Cardiac septum (tissue), 1 donor: Measurements from ENCODE around the gene DSTYK. TPM values are rescaled to one million over a fixed set of nuclear protein-coding genes. Genes with fewer than 3 reads are reported as not detected.

Experiments used
- DNase-seq: peaks from one replicate; pipeline ENCODE4 v3.0.0-alpha.2; 2020; ENCODE audit warnings: low spot score
- intact Hi-C: fragments of 100-400 bp; cut with DNase I; formaldehyde crosslinking; loops from one replicate; pipeline ENCODE4 v1.14.0; 2022
- long read RNA-seq: library from polyadenylated mRNA; unstranded; transcript quantifications from one replicate; pipeline ENCODE4 v2.0.0, GENCODE V29; 2021
- total RNA-seq: library from RNA; stranded (reverse); fragmentation: NEBNext Ultra II Directional; extraction: Animal tissue kit (Norgen Biotek cat#: 25700); gene quantifications from one replicate; pipeline ENCODE4 v1.2.1, GENCODE V29; 2021
- donor health status: DM: no; HTN: no; CAD: no.

DSTYK gene, protein sequence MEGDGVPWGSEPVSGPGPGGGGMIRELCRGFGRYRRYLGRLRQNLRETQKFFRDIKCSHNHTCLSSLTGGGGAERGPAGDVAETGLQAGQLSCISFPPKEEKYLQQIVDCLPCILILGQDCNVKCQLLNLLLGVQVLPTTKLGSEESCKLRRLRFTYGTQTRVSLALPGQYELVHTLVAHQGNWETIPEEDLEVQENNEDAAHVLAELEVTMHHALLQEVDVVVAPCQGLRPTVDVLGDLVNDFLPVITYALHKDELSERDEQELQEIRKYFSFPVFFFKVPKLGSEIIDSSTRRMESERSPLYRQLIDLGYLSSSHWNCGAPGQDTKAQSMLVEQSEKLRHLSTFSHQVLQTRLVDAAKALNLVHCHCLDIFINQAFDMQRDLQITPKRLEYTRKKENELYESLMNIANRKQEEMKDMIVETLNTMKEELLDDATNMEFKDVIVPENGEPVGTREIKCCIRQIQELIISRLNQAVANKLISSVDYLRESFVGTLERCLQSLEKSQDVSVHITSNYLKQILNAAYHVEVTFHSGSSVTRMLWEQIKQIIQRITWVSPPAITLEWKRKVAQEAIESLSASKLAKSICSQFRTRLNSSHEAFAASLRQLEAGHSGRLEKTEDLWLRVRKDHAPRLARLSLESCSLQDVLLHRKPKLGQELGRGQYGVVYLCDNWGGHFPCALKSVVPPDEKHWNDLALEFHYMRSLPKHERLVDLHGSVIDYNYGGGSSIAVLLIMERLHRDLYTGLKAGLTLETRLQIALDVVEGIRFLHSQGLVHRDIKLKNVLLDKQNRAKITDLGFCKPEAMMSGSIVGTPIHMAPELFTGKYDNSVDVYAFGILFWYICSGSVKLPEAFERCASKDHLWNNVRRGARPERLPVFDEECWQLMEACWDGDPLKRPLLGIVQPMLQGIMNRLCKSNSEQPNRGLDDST
- 7.3 TPM for total RNA-seq
- long read RNA-seq, full-length matches to known transcripts, result 8 of 22 reads
- long read RNA-seq, partial matches to known transcripts, result 4 of 22 reads
- long read RNA-seq, other reads (novel, unspliced or antisense), result 10 of 22 reads

DNA sequence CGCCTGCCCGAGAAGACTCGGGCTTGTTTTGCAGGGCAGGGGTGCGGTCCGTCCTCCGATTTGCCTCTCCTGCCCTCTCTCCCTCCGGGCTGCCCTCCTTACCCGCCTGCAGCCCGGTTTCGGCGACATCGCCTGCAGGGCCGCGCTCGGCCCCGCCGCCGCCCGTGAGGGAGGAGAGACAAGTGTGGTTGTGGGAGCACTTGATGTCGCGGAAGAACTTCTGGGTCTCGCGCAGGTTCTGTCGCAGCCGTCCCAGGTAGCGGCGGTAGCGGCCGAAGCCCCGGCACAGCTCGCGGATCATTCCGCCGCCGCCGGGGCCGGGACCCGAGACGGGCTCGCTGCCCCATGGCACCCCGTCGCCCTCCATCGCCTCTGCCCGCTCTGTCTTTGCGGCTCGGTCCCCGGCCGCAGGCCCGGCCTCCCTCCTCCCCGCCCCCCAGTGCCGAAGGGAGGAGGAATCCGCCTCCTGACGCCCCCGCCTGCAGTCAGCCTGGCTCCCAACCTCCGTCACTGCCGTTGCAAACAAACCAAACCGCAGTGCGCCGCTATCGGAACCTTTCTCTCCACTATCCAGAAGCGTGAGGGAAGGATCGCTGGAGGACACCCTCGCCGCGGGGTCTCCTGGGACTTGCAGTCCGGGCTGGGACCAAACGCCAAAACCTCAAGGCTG, at the start of gene DSTYK:
TSS of gene DSTYK (minus strand) at position 534 of the 670 bp plus-strand sequence. CDS start at position 367, 167 bp downstream.
- intact Hi-C loops, result loop anchor here (5.0 kb wide), 1 partner anchor 89 kb away; the partner anchor contains the start of gene RBBP5
- DNase-seq, result peak; percentile 97

DNA sequence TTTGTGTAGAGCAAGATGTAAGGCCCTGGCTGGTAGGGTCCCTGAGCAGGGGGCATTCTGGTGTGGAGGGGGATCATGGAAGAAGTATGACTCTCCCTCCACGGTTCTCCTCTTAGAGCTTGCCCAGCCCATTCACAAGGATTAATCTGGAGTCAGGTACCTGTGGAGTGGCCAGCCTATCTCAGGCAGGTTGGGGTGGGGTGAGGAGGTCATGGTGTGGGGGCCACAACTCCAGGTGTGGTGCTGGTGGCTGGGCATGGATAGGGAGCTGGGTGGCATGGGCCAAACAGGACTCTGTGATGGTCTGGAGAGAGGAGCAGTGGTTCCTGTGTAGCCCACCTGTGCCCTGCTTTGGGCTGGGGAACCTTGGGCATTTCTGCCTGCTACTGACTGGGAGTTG, 48.5 kb upstream of the DSTYK start:
- DNase-seq, result no peak
- intact Hi-C loops, result loop anchor here (5.0 kb wide), 2 partner anchors 118 to 273 kb away; no protein-coding TSS in a partner anchor

DNA sequence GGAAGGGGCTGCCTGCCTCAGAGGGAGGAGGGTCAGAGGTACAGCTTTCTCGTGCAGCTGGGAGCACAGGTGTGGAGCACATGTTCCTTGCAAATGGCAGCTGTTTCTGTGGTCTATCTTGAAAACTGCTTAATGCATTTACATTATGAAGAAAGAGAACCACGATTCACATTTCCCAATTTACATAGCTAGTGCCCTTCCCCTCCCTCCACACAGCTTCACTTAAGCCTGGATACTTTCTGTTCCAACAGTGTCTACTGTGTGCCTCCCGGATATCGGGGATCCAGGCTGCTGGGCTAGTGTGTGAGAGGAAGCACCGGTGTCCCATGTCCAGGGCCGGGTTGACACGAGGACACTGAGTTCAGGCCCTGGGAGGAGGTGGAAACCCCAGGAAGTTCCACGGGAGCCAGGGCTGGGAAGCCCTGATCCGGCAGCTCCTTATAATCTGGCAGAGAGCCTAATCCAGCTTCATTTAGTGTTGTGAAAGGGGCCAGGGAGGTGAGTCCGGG, 47.9 kb upstream of the DSTYK start:
- intact Hi-C loops, result loop anchor here (5.0 kb wide), 2 partner anchors 117 to 272 kb away; no protein-coding TSS in a partner anchor
- no peak for DNase-seq

DNA sequence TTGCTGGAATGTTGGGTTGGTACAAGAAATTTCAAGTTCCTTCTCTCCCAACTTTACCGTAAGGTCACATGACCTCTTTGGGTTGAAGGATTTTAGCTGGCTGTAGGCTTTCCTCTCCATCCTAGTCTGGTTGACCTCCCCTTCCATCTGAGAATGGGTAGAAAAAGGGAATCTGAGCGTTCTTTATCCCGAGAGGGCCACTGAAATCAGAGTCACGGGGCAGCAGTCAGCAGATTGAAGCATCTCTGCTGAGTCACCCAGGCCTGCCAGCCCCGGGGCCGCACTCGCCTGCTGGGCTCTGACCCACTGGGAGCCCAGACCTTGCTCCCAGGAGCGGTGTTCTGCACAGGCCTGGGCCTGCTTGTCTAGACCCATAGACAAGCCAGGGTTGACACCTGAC, 47.2 kb upstream of the DSTYK start:
- intact Hi-C loops, result loop anchor here (5.0 kb wide), 2 partner anchors 116 to 271 kb away; no protein-coding TSS in a partner anchor
- DNase-seq, result no peak

DNA sequence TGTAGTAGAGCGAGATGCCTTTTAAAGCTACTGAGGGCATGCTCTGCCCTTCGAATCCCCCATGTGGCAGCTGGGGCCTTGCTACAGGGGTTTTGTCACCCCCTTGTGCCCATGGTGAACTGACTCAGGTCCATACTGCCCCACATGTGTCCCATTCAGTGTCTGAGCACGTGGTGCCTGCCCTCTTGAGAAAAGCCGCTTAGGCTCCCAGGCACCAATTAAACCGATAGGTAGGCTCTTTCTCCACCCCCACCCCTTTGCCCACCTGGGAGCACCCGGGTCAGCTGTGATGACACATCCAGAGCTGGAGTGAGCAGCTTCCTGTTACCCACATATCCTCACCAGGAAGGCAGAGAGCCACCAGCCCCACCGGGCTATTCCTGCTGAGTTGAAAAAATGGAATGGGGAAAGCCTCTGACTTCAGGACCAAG, 46.8 kb upstream of the DSTYK start:
- intact Hi-C loops, result loop anchor here (5.0 kb wide), 2 partner anchors 116 to 271 kb away; no protein-coding TSS in a partner anchor
- DNase-seq, result no peak

DNA sequence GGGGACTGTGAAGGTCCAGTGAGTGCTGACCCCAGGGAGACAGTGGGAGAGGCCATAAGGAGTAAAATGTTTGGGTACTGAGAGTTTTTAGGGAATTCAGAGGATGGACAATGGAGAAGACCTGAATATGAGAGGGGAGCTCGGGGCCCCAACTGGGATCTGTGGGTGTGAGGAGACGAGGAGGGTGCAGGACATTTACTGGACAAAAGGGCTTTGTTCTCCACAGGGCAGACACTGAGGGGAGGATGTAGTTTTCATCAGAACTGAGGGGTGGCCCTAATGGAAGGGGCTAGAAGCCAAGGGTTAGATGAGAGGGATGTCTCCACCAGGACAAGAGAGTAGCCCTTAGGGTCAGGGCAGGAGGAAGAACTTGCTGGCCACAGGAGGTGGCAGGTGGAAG, 46.2 kb upstream of the DSTYK start:
- DNase-seq, result no peak
- intact Hi-C loops, result loop anchor here (2.0 to 5.0 kb wide), 3 partner anchors 29 to 270 kb away; no protein-coding TSS in a partner anchor

DNA sequence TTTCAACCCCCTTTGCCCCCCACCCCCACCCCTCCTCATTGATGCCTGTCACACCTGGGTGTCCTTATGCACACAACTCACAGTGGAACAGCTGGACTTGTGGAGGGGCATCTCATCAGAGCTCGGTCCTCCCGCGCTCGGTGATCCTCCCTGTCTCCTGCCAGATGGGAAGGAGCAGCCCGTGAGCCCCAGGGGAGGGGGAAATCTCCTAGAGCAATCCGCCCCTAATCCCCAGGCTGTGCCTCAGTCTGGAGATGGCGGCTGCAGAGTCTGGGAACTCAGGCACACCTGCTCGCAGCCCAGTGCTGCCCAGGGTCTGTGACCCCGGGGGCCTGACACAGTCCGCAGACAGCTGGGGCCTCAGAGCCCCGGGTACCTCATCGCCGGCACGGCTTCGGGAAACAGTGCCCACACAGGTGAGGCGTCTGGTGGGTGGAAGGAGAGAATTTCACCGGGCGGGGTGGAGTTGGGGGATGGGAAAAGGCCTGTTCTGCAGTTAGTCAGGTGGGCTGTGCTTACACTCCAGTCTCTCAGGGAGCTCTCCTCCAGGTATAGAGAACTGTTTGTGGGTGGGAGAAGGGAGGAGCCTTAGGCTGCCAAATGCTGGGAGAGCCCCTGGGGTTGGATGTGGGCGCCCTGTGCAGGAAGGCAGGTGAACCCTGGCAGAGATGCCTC, 45.6 kb upstream of the DSTYK start:
- DNase-seq, result no peak
- intact Hi-C loops, result loop anchor here (1.0 to 5.0 kb wide), 4 partner anchors 28 to 270 kb away; no protein-coding TSS in a partner anchor

DNA sequence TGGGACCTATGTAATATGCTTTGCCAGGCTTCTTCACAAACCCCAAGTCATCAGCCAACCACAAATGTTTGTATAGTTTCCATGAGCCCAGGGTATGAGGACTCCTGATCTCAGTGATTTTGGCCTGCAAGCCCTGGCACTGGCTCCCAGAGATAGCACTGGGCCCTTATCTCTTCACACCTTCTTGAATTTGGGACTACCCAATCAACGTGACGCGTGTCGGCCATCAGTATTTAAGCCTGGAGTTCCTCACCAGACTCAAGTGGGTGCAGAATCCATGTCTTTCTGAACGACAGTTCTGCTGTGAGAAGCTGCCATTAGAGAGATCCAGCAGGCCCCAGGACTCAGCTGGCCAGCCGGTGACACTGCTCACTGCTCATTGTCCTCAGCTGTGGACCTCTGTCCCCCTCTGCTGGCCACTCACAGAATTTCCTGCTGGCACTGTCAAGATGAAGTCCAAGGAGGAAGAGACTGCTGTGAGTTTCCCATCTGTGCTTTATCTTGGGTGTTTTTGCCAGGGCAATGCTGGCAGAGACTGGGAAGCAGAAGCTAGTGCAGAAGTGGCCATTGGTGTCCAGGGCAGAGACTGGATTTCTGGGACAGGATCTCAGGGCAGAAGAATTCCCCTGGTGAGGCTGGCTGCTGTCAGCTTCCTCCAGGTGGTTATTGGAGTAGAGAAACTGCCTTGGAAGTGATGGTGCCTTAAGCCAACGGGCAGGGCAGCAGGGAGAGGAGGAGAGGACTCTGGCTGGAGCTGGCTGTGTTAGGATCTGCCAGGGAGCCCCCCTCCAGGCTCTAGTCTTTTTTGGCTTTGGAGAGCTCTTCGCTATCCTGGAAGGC, 44.7 kb upstream of the DSTYK start:
- intact Hi-C loops, result loop anchor here (1.0 to 5.0 kb wide), 4 partner anchors 27 to 269 kb away; no protein-coding TSS in a partner anchor
- DNase-seq, result peak; percentile 94

DNA sequence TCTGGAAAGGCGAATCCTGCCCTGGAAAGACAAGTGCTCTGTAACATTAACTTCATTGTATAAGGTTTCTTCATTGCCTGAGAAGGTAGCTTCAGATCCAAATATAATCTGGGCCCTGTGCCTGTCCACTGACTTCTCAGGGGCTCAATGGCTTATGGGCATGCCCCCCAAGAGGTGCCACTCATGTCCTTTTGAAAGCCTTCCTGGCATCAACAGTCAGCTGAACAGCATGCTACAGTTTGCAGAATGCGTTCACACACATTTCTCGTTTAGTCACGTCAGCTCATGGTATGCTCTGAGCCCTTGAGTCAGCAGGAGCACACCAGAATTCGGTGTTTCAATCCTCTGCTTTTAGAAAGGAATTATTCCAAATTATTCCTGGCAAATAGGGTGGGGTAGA, 40.1 kb upstream of the DSTYK start:
- no peak for DNase-seq
- intact Hi-C loops, result loop anchor here (5.0 kb wide), 1 partner anchor 274 kb away; no protein-coding TSS in a partner anchor

DNA sequence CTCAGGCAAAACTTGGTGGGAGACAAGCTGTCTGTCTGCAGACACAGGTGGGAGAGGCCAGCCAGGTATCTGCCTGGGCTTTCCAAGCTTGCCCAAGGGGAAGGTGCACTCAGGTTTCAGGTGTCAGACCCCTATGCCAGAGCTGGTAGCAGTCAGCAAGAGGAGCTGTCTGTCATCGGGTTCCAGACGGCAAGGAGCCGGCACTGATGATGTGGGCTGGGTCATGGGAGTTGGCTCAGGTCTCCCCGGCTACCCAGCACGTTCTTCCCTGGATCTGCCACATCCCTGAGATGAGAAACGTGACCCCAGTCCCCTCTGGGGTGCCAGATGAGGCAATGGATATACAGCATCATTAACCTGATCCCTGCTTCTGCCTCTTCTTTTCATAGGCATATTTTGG, 39.2 kb upstream of the DSTYK start:
- DNase-seq, result no peak
- intact Hi-C loops, result loop anchor here (5.0 kb wide), 1 partner anchor 273 kb away; no protein-coding TSS in a partner anchor

DNA sequence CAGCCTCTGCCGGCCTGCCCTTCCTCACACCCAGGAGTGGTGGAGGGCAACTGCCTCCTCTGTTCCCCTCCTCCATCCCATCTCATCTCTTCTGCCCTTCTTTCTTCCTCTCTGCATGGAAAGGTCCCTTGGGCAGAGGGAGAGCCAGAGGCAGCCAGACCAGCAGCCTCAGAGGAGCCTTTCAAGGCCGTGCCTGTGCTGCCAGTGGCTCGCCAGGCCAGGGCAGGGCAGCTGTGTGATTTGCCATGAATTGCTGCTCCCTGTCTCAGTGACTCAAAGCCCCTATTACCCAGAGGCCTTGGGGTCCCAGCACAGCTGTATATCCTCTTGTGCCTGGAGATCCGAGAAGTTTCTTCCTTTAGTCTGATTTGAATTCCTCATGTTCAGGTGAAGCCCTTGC, 38.1 kb upstream of the DSTYK start:
- intact Hi-C loops, result loop anchor here (5.0 kb wide), 1 partner anchor 272 kb away; no protein-coding TSS in a partner anchor
- no peak for DNase-seq

DNA sequence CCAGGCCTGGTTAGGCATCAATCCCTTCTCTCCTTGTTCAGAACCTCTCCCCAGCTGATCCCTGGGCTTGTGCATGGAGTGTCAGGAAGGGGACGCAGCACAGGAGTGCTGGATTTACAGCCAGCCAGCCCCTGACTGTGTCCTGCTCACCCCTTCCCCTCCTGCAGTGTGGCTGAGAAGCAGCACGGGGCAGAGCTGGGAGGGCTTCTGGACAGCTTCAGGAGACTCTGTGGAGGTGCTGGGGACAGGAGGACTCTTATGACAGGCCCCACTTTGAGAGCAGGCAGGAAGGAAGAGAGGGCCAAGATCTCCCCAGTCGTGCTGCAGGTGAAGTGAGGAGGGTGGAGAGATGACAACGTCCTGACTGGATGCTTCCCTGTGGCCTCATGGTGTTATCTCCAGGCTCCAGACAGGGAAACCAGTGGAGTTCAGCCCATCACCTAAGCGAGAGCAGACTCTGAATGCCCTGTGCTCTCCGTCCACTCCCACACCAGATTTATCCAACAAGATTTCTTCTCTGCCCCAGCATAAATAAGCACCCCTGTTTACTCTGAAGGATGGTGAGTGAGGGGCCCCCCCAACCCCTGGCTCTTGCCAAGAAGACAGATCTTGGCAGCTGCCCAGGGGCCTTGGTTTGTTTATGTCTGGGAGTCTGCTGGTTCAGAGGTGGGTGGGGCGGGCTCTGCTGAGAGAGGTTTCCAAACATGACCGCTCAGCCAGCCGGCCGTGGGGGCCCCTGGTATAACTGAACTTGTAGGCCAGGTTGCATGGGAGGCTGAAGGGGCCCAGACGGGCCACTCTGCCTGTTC, 37.5 kb upstream of the DSTYK start:
- peak; percentile 82 for DNase-seq
- intact Hi-C loops, result no loop called here

DNA sequence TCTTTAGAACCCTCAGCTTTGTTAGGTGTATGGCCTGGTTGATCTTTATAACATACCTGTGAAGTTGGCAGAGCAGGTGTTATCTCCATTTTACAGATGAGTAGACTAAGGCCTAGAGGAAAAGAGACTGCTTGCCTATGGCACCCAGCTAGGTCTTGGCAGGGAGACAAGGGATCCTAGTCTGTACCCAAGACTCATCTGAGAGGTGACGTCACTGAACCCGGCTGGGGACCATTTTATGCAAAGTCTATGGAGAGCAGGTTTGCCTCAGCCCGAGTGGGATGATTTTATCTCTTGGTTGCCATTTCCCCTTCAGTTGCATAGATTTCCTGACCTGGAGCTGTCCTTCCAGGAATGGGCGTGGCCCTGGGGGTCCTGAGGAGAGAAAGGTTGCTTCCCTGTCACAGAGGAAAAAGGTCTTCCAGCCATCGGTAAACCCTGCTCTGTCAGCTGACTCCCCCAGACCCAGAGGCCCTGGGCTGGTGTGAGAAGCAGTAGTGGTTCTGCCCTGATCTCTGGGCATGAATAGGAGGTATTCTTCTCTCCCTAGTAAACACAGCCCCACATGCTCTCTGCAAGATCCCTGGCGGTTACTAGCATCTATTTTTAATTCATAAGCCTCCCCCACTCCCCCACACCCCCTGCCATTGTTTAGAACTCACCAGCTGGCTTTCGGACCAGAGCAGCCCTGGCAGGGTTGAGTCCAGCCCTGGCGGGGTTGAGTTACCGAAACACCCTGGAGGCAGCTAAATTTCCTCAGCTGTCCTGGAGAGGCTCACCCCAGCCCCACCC, 35.8 kb upstream of the DSTYK start:
- intact Hi-C loops, result no loop called here
- no peak for DNase-seq

DNA sequence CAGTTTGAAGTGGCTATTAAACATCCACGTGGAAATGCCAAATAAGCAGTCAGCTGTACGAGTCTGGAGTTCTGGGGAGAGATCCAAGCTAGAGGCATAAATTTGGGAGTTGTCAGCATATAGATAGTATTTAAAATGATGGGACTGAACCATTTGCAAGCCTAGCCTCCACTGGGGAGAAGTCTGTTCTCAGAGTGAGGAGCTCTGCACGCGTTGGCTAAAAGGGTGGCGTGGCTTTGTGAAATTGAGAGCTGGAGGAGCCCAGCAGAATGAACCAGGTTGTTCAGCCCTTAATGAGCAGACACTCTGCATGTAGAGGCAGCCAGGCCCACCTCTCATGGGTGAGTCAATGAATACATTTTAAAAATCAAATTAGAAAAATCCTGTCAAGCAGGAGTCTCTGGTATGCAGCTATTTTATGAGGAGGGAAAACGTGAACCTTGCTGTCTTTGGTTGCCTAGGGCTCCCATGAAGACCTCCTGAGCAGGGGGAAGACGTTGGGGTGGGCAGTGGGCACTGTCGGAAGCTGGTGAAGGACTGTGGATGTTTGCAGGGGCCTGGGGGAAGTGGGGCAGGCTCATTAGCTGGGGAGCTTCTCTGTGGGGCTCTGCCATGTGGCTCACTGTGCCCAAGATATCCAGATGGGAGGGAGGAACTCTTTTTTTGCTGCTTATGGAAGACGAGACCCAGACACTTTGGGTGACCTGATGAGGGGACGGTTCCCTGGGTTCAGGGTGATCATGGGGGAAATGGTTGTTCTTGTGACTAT, 35.0 kb upstream of the DSTYK start:
- intact Hi-C loops, result no loop called here
- no peak for DNase-seq

DNA sequence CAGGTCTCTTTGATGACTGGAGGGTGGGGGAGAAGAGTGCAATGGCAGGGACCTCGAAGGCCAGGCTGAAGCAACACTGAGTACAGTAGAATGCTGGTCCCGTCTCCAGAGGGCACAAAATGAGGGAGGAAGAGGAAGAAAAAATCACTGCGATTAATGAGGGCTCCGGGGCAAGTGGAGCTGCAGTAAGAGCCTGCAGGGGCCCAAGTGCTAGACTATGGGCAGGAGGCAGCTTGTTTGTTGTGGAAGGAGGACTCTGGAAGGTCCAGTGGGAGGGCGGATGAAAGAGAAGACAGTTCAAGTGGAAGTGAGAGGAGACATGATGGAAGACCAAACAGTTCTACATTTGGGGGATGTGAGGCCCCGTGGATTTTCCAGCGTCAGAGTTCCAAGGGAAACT, 33.6 kb upstream of the DSTYK start:
- intact Hi-C loops, result no loop called here
- DNase-seq, result no peak
